Activated naive CD4-positive, alpha-beta T cell treated with anti-CD3 and anti-CD28 coated beads, Interleukin-2, amount 10 ng/mL, durations not matched to agents 7 days and 5 days (primary cell): Measurements from ENCODE around the gene PINLYP.
"Not testable (repeated sequence)": the region's sequence is repeated elsewhere in the genome, so short reads cannot be mapped to it uniquely, and the experiment has no call there.

Source experiments
- CTCF ChIA-PET: fragments of 350-600 bp; sonication (Branson Sonifier 250); formaldehyde crosslinking; loops from one replicate; lab custom pipeline; 2021; ENCODE audit warnings: antibody characterized with exemption; lab: Charles Lee
- DNase-seq: peaks from one replicate; pipeline ENCODE4 v3.0.0-alpha.2; 2020
- H3K27ac Mint-ChIP-seq: one replicate; pipeline ENCODE4 v1.8.0; 2021; ENCODE audit warnings: mild to moderate bottlenecking, moderate library complexity, mixed read lengths
- H3K27me3 Mint-ChIP-seq: one replicate; pipeline ENCODE4 v1.8.0; 2021; ENCODE audit warnings: mild to moderate bottlenecking, mixed read lengths
- H3K36me3 Mint-ChIP-seq: one replicate; pipeline ENCODE4 v1.8.0; 2021; ENCODE audit warnings: mixed read lengths
- H3K4me1 Mint-ChIP-seq: one replicate; pipeline ENCODE4 v1.8.0; 2021; ENCODE audit warnings: mixed read lengths
- H3K4me3 Mint-ChIP-seq: one replicate; pipeline ENCODE4 v1.8.0; 2021; ENCODE audit warnings: mild to moderate bottlenecking, moderate library complexity, mixed read lengths
- H3K9me3 Mint-ChIP-seq: one replicate; pipeline ENCODE4 v1.8.0; 2021; ENCODE audit warnings: mixed read lengths

PINLYP gene

DNA sequence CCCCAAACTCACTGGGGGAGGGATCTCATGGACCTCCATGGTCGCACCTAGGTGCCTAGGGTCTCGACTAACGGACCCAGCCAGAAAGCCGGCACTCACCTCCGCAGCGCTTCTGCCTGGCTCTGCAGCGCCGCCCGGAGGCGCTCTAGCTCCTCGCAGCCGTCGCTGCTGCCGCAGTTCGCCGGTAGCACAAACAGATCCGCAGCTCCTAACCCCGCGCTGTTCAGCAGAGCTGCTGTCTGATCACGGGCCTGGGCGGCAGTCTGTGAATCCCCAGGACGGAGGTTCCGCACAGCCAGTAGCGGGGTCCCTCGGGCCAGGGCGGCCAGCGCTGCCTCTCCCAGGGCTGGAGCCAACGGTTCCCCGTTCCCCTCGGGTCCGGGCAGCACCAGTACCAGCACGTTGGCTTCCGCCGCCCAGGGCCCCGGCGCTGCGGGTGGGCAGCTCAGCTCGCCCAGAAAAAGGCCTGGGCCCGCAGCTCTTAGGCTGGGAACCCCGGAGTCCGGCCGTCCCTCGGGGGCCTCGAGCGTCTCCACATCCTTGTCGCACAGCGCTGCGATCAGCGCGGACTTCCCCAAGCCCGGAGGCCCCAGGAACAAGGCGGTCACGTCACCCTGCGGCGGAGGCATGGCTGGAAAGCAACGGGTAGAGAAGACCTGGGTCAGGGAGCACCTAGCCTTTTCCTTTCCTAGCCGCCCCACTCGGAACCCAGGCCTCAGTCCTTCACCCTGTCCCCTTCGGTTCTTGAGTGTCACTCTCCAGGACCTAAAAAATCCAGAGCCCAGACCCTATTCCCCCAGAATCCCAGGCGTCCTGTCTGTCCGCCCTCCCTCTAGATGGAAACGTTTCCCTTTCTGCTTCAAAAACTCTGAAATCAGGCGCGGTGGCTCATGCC, 19.4 kb downstream of the PINLYP start:
- Mint-ChIP-seq H3K36me3 (peaks cover 32% of the 10 kb centered on the region), H3K4me1 (peaks cover 52% of the 10 kb centered on the region), H3K4me3 (peak overlapping the region; percentile 90), H3K27ac (peak overlapping the region; percentile 98), H3K9me3 (no peaks in the 10 kb centered on the region), H3K27me3 (peaks cover 5% of the 10 kb centered on the region)
- CTCF ChIA-PET, result interaction anchor here (0.6 to 5.6 kb wide), 36 partner anchors 9 to 190 kb away, joined by 3 to 129 read pairs (median 4); partner anchors contain the start of genes KCNN4, PINLYP, PLAUR and SMG9
- peak; percentile 83 for DNase-seq

DNA sequence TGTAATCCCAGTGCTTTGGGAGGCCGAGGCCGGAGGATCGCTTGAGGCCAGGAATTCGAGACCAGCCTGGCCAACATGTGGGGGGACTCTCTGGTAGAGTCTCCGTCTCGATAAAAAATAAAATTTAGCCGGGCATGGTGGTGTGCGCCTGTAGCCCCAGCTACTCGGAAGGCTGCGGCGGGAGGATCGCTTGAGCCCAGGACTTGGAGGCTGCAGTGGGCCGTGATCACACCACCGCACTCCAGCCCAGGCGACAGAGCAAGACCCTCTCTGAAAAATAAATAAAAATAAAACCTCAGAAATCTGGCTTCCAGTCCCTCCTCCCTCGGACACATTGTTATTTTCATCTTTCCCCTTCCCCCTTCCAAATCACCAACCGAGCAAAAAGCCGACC, 20.0 kb downstream of the PINLYP start:
- CTCF ChIA-PET, result interaction anchor here (1.2 to 5.6 kb wide), 11 partner anchors 13 to 157 kb away, joined by 3 to 129 read pairs (median 14); partner anchors contain the start of genes PINLYP, XRCC1 and ZNF575
- Mint-ChIP-seq H3K9me3 (no peaks in the 10 kb centered on the region), H3K4me1 (peaks cover 47% of the 10 kb centered on the region), H3K27ac (peak overlapping the region; percentile 98), H3K27me3 (peaks cover 5% of the 10 kb centered on the region), H3K36me3 (peaks cover 33% of the 10 kb centered on the region), H3K4me3 (peak overlapping the region; percentile 90)
- no peak for DNase-seq

DNA sequence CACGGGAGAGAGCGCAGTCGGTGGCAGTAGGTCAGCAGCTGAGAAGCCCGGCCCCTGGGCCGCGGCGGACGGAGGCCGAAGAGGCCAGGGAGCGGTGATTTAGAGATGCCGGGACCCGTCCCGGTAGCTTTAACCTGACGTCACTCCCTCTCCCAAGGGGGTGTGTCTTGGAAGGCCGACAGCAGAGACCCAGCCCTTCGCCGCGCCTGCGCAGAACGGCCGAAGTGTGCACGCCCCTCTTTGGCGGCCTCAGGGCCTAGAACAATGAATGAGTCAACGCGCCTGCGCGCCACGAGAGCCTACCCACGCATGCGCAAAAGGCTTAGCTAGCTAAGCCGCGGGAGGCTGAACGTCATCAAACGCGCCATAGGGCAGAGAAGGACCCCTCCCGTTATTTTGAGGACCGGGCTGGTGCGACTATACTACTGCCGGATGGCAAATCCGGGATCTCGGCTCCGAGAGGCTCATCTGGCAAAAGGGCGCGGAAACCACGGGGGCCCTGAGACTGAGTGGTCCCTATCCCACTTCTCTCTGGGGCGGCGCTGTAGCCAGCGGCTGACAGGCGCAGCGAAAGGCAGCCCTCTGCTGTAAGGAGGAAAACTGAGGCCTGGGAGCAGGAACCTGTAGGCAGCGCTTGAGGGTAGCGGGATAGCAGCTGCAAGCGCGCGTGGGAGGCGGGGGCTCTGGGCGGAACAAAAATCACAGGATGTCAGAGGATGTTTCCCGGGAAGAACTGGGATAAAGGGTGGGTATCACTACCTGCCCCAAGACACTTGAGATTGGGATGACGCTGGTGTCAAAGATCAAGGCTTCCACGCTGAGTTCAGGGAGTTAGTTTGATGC, 20.6 kb downstream of the PINLYP start, which contains the start of the genes IRGQ and ZNF576:
IRGQ (minus strand) TSS at position 136 of the 843 bp plus-strand sequence. CDS start 796 bp downstream, outside the sequence.
ZNF576 (plus strand) TSS at position 597 of the 843 bp plus-strand sequence. CDS start 514 bp downstream, outside the sequence.
- peak; percentile 100 for DNase-seq
- peaks cover 43% of the 10 kb centered on the region for H3K4me1 Mint-ChIP-seq
- H3K27me3 Mint-ChIP-seq, result peaks cover 5% of the 10 kb centered on the region
- no peaks in the 10 kb centered on the region for H3K9me3 Mint-ChIP-seq
- peak within 1 kb of the TSS; percentile 90 for H3K4me3 Mint-ChIP-seq
- CTCF ChIA-PET, result interaction anchor here (1.2 to 5.6 kb wide), 9 partner anchors 14 to 149 kb away, joined by 3 to 129 read pairs (median 20); partner anchors contain the start of genes PINLYP and XRCC1
- H3K27ac Mint-ChIP-seq, result peak within 1 kb of the TSS; percentile 98
- H3K36me3 Mint-ChIP-seq, result peaks cover 28% of the 10 kb centered on the region

DNA sequence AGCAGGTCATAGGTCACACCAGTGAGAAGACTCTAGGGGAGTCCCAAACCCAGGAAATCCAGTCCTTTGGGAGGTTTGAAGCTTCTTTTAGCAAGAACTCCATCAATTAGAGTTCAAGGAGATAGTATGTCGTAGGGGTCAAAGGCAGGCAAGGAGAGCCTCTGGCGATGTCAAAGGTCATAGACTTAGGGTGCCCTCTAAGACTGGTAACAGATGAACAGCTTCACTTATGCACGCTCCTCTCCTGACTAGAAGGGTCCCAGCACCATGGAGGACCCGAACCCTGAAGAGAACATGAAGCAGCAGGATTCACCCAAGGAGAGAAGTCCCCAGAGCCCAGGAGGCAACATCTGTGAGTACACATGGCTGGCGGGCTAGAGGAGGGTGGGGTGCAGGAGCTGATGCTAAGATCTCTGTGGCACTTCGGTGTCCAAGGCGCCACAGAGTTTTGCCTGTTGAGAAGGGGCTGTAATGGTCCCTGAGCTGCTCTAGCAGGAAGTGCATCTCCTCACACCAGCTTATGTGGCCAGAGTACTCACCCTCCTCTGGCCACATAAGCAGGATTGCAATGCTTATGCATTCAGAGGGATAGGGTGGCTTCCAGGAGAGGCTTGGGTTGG, 21.4 kb downstream of the PINLYP start:
- H3K4me3 Mint-ChIP-seq, result peak overlapping the region; percentile 90
- peak overlapping the region; percentile 98 for H3K27ac Mint-ChIP-seq
- H3K4me1 Mint-ChIP-seq, result peaks cover 43% of the 10 kb centered on the region
- no peaks in the 10 kb centered on the region for H3K9me3 Mint-ChIP-seq
- H3K27me3 Mint-ChIP-seq, result peaks cover 5% of the 10 kb centered on the region
- peak; percentile 31 for DNase-seq
- CTCF ChIA-PET, result interaction anchor here (1.0 to 5.6 kb wide), 7 partner anchors 10 to 77 kb away, joined by 3 to 129 read pairs (median 20); partner anchors contain the start of genes PINLYP and XRCC1
- H3K36me3 Mint-ChIP-seq, result peaks cover 31% of the 10 kb centered on the region

DNA sequence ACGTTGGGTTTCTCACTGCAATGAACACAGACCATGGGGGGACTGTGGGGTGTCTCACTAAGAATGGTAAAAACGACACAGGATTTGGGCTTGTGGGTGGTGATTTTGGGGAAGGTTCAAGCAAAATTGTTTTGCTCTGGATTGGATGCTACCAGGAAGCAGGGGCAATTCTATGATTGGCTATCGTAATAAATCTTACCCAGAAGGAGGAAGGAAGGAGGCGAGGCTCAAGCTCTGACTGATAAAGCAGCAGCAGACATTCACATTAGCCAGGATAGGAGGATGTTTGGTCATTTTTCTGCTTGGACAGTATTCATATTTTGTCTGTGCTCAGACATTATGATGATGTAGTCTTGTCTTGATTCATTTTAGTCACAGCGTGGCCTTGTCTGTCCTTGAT, 22.3 kb downstream of the PINLYP start:
- CTCF ChIA-PET, result interaction anchor here (1.0 to 5.6 kb wide), 3 partner anchors 9 to 78 kb away, joined by 3 to 129 read pairs (median 11); no protein-coding TSS in a partner anchor
- no peak for DNase-seq
- Mint-ChIP-seq H3K36me3 (peaks cover 31% of the 10 kb centered on the region), H3K4me3 (peak overlapping the region; percentile 90), H3K27ac (peak overlapping the region; percentile 98), H3K4me1 (peaks cover 43% of the 10 kb centered on the region), H3K27me3 (peaks cover 5% of the 10 kb centered on the region), H3K9me3 (no peaks in the 10 kb centered on the region)

DNA sequence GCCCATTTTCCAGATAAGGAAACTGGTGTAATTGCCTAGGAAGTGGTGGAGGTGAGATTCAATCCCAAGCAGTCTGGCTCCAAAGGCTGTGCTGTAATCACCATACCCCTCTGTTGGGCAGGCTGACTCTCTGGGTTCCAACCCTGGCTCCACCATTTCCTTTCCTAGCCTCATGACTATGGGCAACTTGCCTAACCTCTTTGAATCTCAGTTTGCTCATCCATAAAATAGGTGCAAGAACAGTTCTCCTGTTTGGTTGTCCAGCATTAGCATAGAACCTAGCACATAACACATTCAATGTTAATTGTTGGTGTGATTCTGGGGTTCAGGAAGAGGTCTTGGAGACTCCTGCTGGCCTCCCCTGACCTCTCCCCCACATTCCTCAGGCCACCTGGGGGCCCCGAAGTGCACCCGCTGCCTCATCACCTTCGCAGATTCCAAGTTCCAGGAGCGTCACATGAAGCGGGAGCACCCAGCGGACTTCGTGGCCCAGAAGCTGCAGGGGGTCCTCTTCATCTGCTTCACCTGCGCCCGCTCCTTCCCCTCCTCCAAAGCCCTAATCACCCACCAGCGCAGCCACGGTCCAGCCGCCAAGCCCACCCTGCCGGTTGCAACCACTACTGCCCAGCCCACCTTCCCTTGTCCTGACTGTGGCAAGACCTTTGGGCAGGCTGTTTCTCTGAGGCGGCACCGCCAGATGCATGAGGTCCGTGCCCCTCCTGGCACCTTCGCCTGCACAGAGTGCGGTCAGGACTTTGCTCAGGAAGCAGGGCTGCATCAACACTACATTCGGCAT, 23.0 kb downstream of the PINLYP start:
- DNase-seq, result no peak
- H3K27ac Mint-ChIP-seq, result peak overlapping the region; percentile 68
- H3K4me3 Mint-ChIP-seq, result peak overlapping the region; percentile 90
- H3K4me1 Mint-ChIP-seq, result peaks cover 39% of the 10 kb centered on the region
- peaks cover 27% of the 10 kb centered on the region for H3K36me3 Mint-ChIP-seq
- peaks cover 5% of the 10 kb centered on the region for H3K27me3 Mint-ChIP-seq
- CTCF ChIA-PET, result no interaction called here
- H3K9me3 Mint-ChIP-seq, result no peaks in the 10 kb centered on the region

DNA sequence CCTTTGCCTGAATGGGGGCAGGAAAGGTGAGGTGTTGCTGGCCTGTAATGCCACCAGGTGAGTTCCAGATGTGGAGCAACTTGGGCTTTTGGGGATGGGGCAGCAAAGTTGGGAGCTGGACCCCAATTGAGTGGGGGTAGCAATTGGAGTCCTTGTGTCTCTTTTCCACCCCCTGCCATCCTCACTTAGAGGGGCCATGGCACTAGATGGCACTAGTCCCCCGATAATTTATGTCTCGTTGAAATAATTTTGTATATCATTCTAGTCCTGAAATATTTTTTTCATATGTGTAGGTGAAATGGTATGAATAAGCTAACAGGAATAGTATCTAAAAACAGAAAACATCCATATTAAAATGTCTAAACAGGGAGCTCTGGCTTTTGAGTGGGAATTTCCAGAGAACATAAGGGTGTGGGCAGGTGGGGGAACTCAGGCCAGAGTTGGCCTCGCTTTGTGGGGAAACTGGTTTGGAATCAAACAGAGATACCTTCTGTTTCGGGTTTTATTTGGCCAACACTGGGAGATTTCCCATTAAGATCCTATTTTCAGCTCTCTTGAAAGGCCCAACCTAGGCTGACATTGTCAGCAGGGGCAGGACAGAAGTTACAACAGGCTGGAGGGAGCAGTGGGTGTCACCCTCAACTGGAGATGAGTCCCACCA, 24.2 kb downstream of the PINLYP start:
- Mint-ChIP-seq H3K9me3 (no peaks in the 10 kb centered on the region), H3K4me1 (peaks cover 32% of the 10 kb centered on the region), H3K27ac (no peak overlapping the region), H3K27me3 (peaks cover 5% of the 10 kb centered on the region), H3K4me3 (no peak overlapping the region), H3K36me3 (peaks cover 24% of the 10 kb centered on the region)
- CTCF ChIA-PET, result no interaction called here
- no peak for DNase-seq

DNA sequence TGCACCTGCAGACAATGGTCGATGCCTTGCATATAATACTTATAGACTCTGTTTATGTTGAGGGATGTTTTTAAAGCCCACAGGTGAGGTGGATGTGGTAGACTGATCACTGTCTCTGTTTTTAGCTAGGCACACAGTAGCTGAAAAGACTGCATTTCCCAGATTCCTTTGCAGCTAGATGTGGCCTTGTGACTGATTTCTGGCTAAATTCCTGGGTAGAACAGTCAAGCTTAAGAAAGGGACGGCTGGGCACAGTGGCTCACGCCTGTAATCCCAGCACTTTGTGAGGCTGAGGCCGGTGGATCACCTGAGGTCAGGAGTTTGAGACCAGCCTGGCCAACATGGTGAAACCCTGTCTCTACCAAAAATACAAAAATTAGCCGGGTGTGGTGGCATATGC, 24.7 kb downstream of the PINLYP start:
- H3K27me3 Mint-ChIP-seq, H3K27ac Mint-ChIP-seq, DNase-seq, H3K4me3 Mint-ChIP-seq, H3K9me3 Mint-ChIP-seq, CTCF ChIA-PET: not testable (repeated sequence)
- peaks cover 24% of the 10 kb centered on the region for H3K36me3 Mint-ChIP-seq
- peaks cover 30% of the 10 kb centered on the region for H3K4me1 Mint-ChIP-seq

DNA sequence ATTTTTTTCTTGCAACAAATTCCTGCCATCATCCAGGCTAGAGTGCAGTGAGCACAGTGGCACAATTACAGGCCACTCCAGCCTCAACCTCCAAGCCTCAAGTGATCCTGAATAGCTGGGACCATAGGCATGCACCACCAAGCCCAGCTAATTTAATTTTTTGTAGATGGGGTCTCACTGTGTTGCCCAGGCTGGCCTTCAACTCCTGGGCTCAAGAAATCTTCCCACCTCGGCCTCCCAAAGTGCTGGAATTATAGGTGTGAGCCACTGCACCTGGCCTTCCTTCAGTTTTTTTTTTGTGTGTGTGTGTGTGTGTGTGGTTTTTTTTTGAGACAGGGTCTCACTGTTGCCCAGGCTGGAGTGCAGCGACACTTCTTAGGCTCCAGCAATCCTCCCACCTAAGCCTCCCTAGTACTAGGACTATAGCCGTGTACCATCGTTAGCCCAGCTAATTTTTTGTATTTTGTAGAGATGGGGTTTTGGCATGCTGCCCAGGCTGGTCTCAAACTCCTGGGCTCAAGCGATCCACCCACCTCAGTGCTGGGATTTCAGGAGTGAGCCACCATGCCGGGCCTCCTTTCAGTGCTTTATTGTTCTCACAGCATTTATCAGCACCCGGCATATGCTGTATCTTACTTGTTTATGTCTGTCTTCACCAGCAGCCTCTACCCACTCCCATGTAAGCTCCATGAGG, 30.4 kb downstream of the PINLYP start:
- DNase-seq, result no peak
- peaks cover 2% of the 10 kb centered on the region for H3K4me1 Mint-ChIP-seq
- no peaks in the 10 kb centered on the region for H3K9me3 Mint-ChIP-seq
- peaks cover 9% of the 10 kb centered on the region for H3K36me3 Mint-ChIP-seq
- no peaks in the 10 kb centered on the region for H3K27me3 Mint-ChIP-seq
- no peak overlapping the region for H3K27ac Mint-ChIP-seq
- no peak overlapping the region for H3K4me3 Mint-ChIP-seq
- CTCF ChIA-PET, result interaction anchor here (0.9 to 1.4 kb wide), 2 partner anchors 8 to 11 kb away, joined by 3 read pairs; no protein-coding TSS in a partner anchor

DNA sequence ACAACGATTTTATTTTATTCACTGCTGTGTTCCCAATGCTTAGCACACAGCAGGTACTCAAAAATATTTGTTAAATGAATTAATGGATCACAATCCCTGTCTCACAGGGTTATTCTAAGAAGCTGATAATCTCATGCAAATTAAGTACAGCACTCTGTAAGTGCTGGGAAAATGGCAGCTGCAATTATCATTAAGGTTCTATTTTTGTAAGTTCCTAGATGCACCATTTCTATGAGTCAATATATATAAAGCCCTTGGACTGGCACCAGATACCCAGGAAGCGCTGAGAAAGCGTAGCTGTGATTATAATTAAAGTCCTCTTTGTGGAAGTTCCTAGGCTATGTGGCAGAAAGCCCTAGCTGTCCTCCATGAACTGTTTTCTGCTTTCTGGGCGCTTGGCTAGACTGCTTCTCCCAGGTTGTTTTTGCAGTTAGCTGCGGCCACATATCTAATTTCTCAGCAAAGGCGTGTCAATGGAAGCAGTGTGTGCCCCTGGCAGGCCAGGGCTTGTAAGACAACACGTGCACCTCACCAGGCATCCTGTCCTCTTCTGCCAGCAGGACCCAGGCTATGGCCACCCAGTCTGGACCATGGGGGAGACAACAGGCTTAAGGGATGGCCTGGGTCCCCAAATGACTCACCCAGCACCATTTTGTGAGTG, 31.1 kb downstream of the PINLYP start:
- no peak overlapping the region for H3K4me3 Mint-ChIP-seq
- H3K27ac Mint-ChIP-seq, result no peak overlapping the region
- CTCF ChIA-PET, result interaction anchor here (0.9 to 1.4 kb wide), 2 partner anchors 9 to 12 kb away, joined by 3 read pairs; no protein-coding TSS in a partner anchor
- H3K4me1 Mint-ChIP-seq, result peaks cover 2% of the 10 kb centered on the region
- H3K9me3 Mint-ChIP-seq, result no peaks in the 10 kb centered on the region
- no peak for DNase-seq
- no peaks in the 10 kb centered on the region for H3K27me3 Mint-ChIP-seq
- H3K36me3 Mint-ChIP-seq, result peaks cover 5% of the 10 kb centered on the region
